Measurements from ENCODE around the gene FARS2.

- TF ChIP-seq CTCF (IDR thresholded peaks at IDR 0.05) = no peak
- no peak for TF ChIP-seq POLR2A (IDR thresholded peaks at IDR 0.05)
Observed at GRCh38 chr6:5501837-5502236, 240.5 kb downstream of the FARS2 start.
